HCT116 (cell line): ENCODE results near the gene CACNA1S. TPM values are rescaled to one million over a fixed set of nuclear protein-coding genes. Genes with fewer than 3 reads are reported as not detected.

Source experiments
- ATAC-seq: fragments of 200-7000 bp; cut with Tn5 transposase; 2 replicates; pipeline ENCODE4 v1.9.1; 2020; ENCODE audit warnings: mild to moderate bottlenecking, moderate library complexity
- BruUV-seq: library from RNA; stranded (reverse); fragments of 400-500 nt; replicated peaks from 2 replicates; lab custom pipeline; 2021; lab: Mats Ljungman, UMichigan
- CTCF ChIA-PET: fragments of 300-600 bp; sonication (Branson Sonifier 250); formaldehyde crosslinking; loops from one replicate; lab custom pipeline; 2021; ENCODE audit warnings: antibody characterized with exemption; lab: Charles Lee
- POLR2A ChIA-PET: fragments of 300-600, 350-600 bp; sonication (Branson Sonifier 250); formaldehyde crosslinking; loops from one replicate; lab custom pipeline; 2021; ENCODE audit warnings: antibody characterized with exemption; lab: Charles Lee
- RAD21 ChIA-PET, 2 experiments: fragments of 300-600 bp; sonication (Branson Sonifier 250); formaldehyde crosslinking; loops; one replicate each; lab custom pipeline; 2023; ENCODE audit warnings: low total read pairs in 2 of 2; ENCODE audit not compliant: uncharacterized antibody in 2 of 2, unreplicated experiment in 2 of 2, low non-redundant PET in 1 of 2; lab: Charles Lee
- DNase-seq: peaks from one replicate; pipeline ENCODE4 v3.0.0-alpha.2; 2010; ENCODE audit warnings: low read depth, low spot score
- H2AFZ ChIP-seq: fragments of 200-600 bp; shearing (Covaris generic), sonication (generic); 2 replicates; pipeline ENCODE4 v1.6.1; 2017; ENCODE audit warnings: low read depth, mixed run types, mixed read lengths, antibody characterized with exemption, low read length; ENCODE audit not compliant: poor library complexity, severe bottlenecking
- H3K27ac ChIP-seq: 2 replicates; pipeline ENCODE4 v1.5.1; 2012; ENCODE audit warnings: low read depth, low read length
- H3K27me3 ChIP-seq: fragments of 200-600 bp; sonication (generic); 2 replicates; pipeline ENCODE4 v1.6.1; 2016; ENCODE audit warnings: mixed run types, low read length, mixed read lengths; ENCODE audit not compliant: insufficient read depth
- H3K36me3 ChIP-seq, 2 experiments: fragments of 200-500 bp in 1 of 2; fragments of 200-600 bp in 1 of 2; sonication (Bioruptor generic) in 1 of 2; sonication (generic) in 1 of 2; 2 replicates each; pipeline versions ENCODE4 v1.5.1 to v1.6.1; 2014 to 2016; ENCODE audit warnings: low read length in 2 of 2, inconsistent platforms in 1 of 2, mixed read lengths in 1 of 2, mixed run types in 1 of 2; ENCODE audit not compliant: insufficient read depth in 2 of 2, control insufficient read depth in 1 of 2
- H3K4me1 ChIP-seq, 2 experiments: fragments of 200-600 bp in 1 of 2; sonication (generic) in 1 of 2; 2 replicates each; pipeline versions ENCODE4 v1.5.1 to v1.6.1; 2012 to 2017; ENCODE audit warnings: low read length in 2 of 2, inconsistent platforms in 1 of 2, mild to moderate bottlenecking in 1 of 2, mixed read lengths in 1 of 2, mixed run types in 1 of 2, moderate library complexity in 1 of 2; ENCODE audit not compliant: insufficient read depth in 2 of 2, control insufficient read depth in 1 of 2
- H3K4me2 ChIP-seq: fragments of 200-600 bp; sonication (generic); 2 replicates; pipeline ENCODE4 v1.6.1; 2017; ENCODE audit warnings: mixed run types, low read length, mixed read lengths
- H3K4me3 ChIP-seq, 2 experiments: fragments of 200-600 bp in 1 of 2; sonication (generic) in 1 of 2; replicated peaks in 1 of 2; 2 replicates each; pipeline ENCODE4 v1.5.1; 2011 to 2016; ENCODE audit warnings: low read length in 2 of 2, control low read depth in 1 of 2, low read depth in 1 of 2, mild to moderate bottlenecking in 1 of 2, mixed read lengths in 1 of 2, mixed run types in 1 of 2
- H3K79me2 ChIP-seq: fragments of 200-600 bp; sonication (generic); 2 replicates; pipeline ENCODE4 v1.6.1; 2017; ENCODE audit warnings: mild to moderate bottlenecking, mixed run types, low read length, moderate library complexity, mixed read lengths; ENCODE audit not compliant: insufficient read depth
- H3K9ac ChIP-seq: fragments of 200-600 bp; sonication (generic); 2 replicates; pipeline ENCODE4 v1.6.1; 2016; ENCODE audit warnings: low read length, mixed read lengths
- H3K9me2 ChIP-seq: fragments of 200-600 bp; sonication (generic), shearing (Covaris generic); 2 replicates; pipeline ENCODE4 v1.6.1; 2017; ENCODE audit warnings: mixed run types, mild to moderate bottlenecking, moderate library complexity; ENCODE audit not compliant: insufficient read depth
- H3K9me3 ChIP-seq, 2 experiments: fragments of 200-500 bp in 1 of 2; fragments of 200-600 bp in 1 of 2; sonication (Bioruptor generic) in 1 of 2; sonication (generic) in 1 of 2; 2 replicates each; pipeline ENCODE4 v1.6.1; 2014 to 2017; ENCODE audit warnings: low read length in 2 of 2, mixed read lengths in 2 of 2, inconsistent platforms in 1 of 2, low read depth in 1 of 2, mild to moderate bottlenecking in 1 of 2, mixed run types in 1 of 2, moderate library complexity in 1 of 2; ENCODE audit not compliant: control insufficient read depth in 1 of 2, insufficient read depth in 1 of 2
- H4K20me1 ChIP-seq: fragments of 200-600 bp; sonication (generic), shearing (Covaris generic); 2 replicates; pipeline ENCODE4 v1.6.1; 2017; ENCODE audit warnings: mixed run types, mild to moderate bottlenecking, moderate library complexity; ENCODE audit not compliant: insufficient read depth
- ATF3 ChIP-seq: IDR thresholded peaks from 2 replicates; pipeline ENCODE4 v1.6.1; 2012
- CEBPB ChIP-seq: IDR thresholded peaks from 2 replicates; pipeline ENCODE4 v1.6.1; 2012; ENCODE audit warnings: low read depth
- EGR1 ChIP-seq: IDR thresholded peaks from 2 replicates; pipeline ENCODE4 v1.6.1; 2012; ENCODE audit warnings: low read depth
- POLR2AphosphoS5 ChIP-seq: IDR thresholded peaks from 2 replicates; pipeline ENCODE4 v1.6.1; 2011; ENCODE audit warnings: mild to moderate bottlenecking, low read depth, low read length, moderate library complexity
- SIN3A ChIP-seq: IDR thresholded peaks from 2 replicates; pipeline ENCODE4 v1.6.1; 2012; ENCODE audit warnings: low read depth
- SRF ChIP-seq: IDR thresholded peaks from 2 replicates; pipeline ENCODE4 v1.6.1; 2012; ENCODE audit warnings: low read depth
- YY1 ChIP-seq: IDR thresholded peaks from 2 replicates; pipeline ENCODE4 v1.6.1; 2011; ENCODE audit warnings: low read length, low read depth, moderate library complexity, mild to moderate bottlenecking; ENCODE audit not compliant: insufficient replicate concordance; ENCODE audit errors: extremely low read depth
- intact Hi-C: fragments of 100-400 bp; cut with micrococcal nuclease; formaldehyde crosslinking; loops from 2 replicates; pipeline ENCODE4 v1.10.0; 2022
- total RNA-seq: library from RNA; stranded (reverse); gene quantifications from one replicate; pipeline ENCODE4 v1.2.1, GENCODE V29; 2021; ENCODE audit not compliant: unreplicated experiment
- TF ChIP-seq, protein P1 (sequence below): IDR thresholded peaks from 2 replicates; pipeline ENCODE4 v1.6.1; 2012; ENCODE audit warnings: low read depth
- TF ChIP-seq, protein P2 (sequence below), 3 experiments: fragments of 200-600 bp in 1 of 3; sonication (generic) in 1 of 3; IDR thresholded peaks in 2 of 3; conservative IDR thresholded peaks in 1 of 3; 2 replicates each; pipeline ENCODE4 v1.5.1; 2012 to 2017; ENCODE audit warnings: low read depth in 2 of 3, low read length in 2 of 3, antibody characterized with exemption in 1 of 3, borderline replicate concordance in 1 of 3, control low read depth in 1 of 3, mild to moderate bottlenecking in 1 of 3, mixed read lengths in 1 of 3, mixed run types in 1 of 3, moderate library complexity in 1 of 3; ENCODE audit not compliant: insufficient read depth in 1 of 3

CACNA1S gene
- total RNA-seq, 1 experiment from 2014 or later = not detected

DNA sequence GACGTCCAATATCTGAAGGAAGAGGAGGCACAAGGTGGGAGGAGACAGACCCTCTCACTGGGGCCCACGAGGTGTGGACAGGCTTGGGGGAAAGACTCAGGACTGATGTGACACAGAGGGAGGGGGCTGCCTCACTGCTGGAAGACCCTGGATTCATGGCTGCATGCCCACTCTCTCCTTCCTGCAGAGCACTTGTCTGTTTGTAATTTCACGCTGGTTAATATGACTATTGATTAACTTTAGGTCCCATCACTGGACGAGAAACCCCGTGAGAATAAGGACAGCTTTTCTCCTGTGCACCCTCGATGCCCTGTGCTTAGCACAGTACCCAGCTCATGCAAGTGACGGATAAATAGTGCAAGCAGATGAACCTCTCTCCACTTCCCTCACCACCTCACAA lies 35.1 kb downstream of the CACNA1S start (continued):
- TF ChIP-seq, protein P1, sequence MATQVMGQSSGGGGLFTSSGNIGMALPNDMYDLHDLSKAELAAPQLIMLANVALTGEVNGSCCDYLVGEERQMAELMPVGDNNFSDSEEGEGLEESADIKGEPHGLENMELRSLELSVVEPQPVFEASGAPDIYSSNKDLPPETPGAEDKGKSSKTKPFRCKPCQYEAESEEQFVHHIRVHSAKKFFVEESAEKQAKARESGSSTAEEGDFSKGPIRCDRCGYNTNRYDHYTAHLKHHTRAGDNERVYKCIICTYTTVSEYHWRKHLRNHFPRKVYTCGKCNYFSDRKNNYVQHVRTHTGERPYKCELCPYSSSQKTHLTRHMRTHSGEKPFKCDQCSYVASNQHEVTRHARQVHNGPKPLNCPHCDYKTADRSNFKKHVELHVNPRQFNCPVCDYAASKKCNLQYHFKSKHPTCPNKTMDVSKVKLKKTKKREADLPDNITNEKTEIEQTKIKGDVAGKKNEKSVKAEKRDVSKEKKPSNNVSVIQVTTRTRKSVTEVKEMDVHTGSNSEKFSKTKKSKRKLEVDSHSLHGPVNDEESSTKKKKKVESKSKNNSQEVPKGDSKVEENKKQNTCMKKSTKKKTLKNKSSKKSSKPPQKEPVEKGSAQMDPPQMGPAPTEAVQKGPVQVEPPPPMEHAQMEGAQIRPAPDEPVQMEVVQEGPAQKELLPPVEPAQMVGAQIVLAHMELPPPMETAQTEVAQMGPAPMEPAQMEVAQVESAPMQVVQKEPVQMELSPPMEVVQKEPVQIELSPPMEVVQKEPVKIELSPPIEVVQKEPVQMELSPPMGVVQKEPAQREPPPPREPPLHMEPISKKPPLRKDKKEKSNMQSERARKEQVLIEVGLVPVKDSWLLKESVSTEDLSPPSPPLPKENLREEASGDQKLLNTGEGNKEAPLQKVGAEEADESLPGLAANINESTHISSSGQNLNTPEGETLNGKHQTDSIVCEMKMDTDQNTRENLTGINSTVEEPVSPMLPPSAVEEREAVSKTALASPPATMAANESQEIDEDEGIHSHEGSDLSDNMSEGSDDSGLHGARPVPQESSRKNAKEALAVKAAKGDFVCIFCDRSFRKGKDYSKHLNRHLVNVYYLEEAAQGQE = no peak
- TF ChIP-seq, protein P2, sequence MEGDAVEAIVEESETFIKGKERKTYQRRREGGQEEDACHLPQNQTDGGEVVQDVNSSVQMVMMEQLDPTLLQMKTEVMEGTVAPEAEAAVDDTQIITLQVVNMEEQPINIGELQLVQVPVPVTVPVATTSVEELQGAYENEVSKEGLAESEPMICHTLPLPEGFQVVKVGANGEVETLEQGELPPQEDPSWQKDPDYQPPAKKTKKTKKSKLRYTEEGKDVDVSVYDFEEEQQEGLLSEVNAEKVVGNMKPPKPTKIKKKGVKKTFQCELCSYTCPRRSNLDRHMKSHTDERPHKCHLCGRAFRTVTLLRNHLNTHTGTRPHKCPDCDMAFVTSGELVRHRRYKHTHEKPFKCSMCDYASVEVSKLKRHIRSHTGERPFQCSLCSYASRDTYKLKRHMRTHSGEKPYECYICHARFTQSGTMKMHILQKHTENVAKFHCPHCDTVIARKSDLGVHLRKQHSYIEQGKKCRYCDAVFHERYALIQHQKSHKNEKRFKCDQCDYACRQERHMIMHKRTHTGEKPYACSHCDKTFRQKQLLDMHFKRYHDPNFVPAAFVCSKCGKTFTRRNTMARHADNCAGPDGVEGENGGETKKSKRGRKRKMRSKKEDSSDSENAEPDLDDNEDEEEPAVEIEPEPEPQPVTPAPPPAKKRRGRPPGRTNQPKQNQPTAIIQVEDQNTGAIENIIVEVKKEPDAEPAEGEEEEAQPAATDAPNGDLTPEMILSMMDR (IDR thresholded peaks at IDR 0.05 in 2 of 3, conservative IDR thresholded peaks at IDR 0.05 in 1 of 3; ENCODE audit: borderline replicate concordance in 1 of 3, insufficient read depth in 1 of 3, low read depth in 2 of 3, low read length in 2 of 3) = no peak

- no peak for DNase-seq
- H3K4me1 ChIP-seq = peaks cover 0 to 4% of the 10 kb centered on the region in 2 experiments; a peak in 1 of 4 replicates
- no TSS peak for BruUV-seq
- no peaks in the 10 kb centered on the region; the same call in 1 of the 2 replicates for H3K27me3 ChIP-seq
- ChIA-PET CTCF (interaction anchor here (1.6 kb wide), 1 partner anchor 9 kb away, joined by 4 read pairs; no protein-coding TSS in a partner anchor), POLR2A (no interaction called here), RAD21 (no interaction called here)
- no peak overlapping the region for H2AFZ ChIP-seq
- no peaks in the 10 kb centered on the region for H3K36me3 ChIP-seq
- H3K79me2 ChIP-seq = no peaks in the 10 kb centered on the region
- no peaks in the 10 kb centered on the region for H3K9me3 ChIP-seq
- H3K27ac ChIP-seq = no peak overlapping the region
- H3K9ac ChIP-seq = no peak overlapping the region
- no peak overlapping the region for H3K4me2 ChIP-seq
- TF ChIP-seq POLR2AphosphoS5 = no peak
- no peak for TF ChIP-seq CEBPB
- no peak for TF ChIP-seq YY1
- no peak for TF ChIP-seq ATF3
- no peak for TF ChIP-seq SRF
- no peak for TF ChIP-seq SIN3A
- no peak for TF ChIP-seq EGR1
- H3K9me2 ChIP-seq = no peaks in the 10 kb centered on the region
- H3K4me3 ChIP-seq = no peak overlapping the region
- no peaks in the 10 kb centered on the region for H4K20me1 ChIP-seq
- ATAC-seq = no peak
- intact Hi-C loops = no loop called here
Measured at GRCh38 chr1:201076092-201076491, 36.1 kb downstream of the CACNA1S start.
